OCI-LY7 (cell line): Measurements from ENCODE around the gene NFIA.

ENCODE experiments used
- EZH2phosphoT487 ChIP-seq: fragments of 200-600 bp; sonication (generic); IDR thresholded peaks from 2 replicates; pipeline ENCODE4 v1.6.1; 2018; ENCODE audit warnings: low read depth, borderline replicate concordance, mild to moderate bottlenecking, mixed run types, antibody characterized with exemption, low read length, moderate library complexity, mixed read lengths
- TF ChIP-seq, protein P1 (sequence below): fragments of 200-600 bp; sonication (generic); conservative IDR thresholded peaks from 2 replicates; pipeline ENCODE4 v1.5.1; 2014; ENCODE audit warnings: mild to moderate bottlenecking, antibody characterized with exemption, low read length, moderate library complexity, mixed read lengths

DNA sequence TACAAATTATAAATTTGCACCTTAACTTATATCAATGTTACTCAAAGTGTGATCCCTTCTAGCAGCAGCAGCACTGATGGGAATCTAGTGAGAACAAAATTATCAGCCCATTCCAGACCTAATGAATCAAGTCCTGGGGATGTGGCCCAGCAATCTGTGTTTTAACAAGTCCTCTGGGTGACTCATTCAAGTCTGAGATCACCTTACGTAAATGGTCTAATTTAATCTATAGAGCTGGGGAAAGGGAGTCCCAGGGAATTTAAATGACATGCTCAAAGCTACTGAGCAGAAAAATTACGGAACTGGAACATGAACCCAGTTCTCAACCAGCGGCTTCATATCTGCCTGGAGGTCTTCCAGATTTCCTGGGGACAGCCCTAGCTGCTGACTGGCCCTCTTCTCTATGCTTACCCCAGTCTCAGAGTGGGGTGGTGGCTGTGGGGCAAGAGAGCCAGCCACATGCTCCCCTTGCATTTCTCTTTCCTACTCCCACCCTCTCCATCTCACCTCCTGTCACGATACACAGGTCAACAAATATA is 422.6 kb downstream of the NFIA start:
- TF ChIP-seq, protein P1, sequence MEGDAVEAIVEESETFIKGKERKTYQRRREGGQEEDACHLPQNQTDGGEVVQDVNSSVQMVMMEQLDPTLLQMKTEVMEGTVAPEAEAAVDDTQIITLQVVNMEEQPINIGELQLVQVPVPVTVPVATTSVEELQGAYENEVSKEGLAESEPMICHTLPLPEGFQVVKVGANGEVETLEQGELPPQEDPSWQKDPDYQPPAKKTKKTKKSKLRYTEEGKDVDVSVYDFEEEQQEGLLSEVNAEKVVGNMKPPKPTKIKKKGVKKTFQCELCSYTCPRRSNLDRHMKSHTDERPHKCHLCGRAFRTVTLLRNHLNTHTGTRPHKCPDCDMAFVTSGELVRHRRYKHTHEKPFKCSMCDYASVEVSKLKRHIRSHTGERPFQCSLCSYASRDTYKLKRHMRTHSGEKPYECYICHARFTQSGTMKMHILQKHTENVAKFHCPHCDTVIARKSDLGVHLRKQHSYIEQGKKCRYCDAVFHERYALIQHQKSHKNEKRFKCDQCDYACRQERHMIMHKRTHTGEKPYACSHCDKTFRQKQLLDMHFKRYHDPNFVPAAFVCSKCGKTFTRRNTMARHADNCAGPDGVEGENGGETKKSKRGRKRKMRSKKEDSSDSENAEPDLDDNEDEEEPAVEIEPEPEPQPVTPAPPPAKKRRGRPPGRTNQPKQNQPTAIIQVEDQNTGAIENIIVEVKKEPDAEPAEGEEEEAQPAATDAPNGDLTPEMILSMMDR, result no peak
- TF ChIP-seq EZH2phosphoT487, result no peak
